H1 (cell line): Measurements from ENCODE around the gene APOBR. TPM values are rescaled to one million over a fixed set of nuclear protein-coding genes. Genes with fewer than 3 reads are reported as not detected.

Experiments
- CREB1 ChIP-seq: IDR thresholded peaks from 2 replicates; pipeline ENCODE4 v1.6.1; 2012; ENCODE audit warnings: inconsistent platforms
- HDAC6 ChIP-seq: IDR thresholded peaks from one replicate; pipeline ENCODE4 v1.7.1; 2012; ENCODE audit warnings: low read depth, mild to moderate bottlenecking, inconsistent platforms, low read length, moderate library complexity
- KDM1A ChIP-seq: fragments of 200-600, 300-600 bp; sonication (generic); IDR thresholded peaks from 2 replicates; pipeline ENCODE4 v1.7.1; 2016; ENCODE audit warnings: mild to moderate bottlenecking, low read length, borderline replicate concordance
- POLR2A ChIP-seq, 2 experiments: IDR thresholded peaks; 1 replicate in 1 of 2; 2 replicates in 1 of 2; pipeline ENCODE4 v1.6.1; 2011; ENCODE audit warnings: low read depth in 2 of 2, low read length in 2 of 2, mild to moderate bottlenecking in 2 of 2; ENCODE audit errors: control extremely low read depth in 1 of 2
- SAP30 ChIP-seq: fragments of 300-600 bp; sonication (generic); IDR thresholded peaks from 2 replicates; pipeline ENCODE4 v1.7.1; 2012; ENCODE audit warnings: low read length, moderate library complexity, mild to moderate bottlenecking, inconsistent platforms; ENCODE audit not compliant: insufficient read depth, insufficient replicate concordance
- SIN3A ChIP-seq, 2 experiments: IDR thresholded peaks in 1 of 2; conservative IDR thresholded peaks in 1 of 2; 2 replicates each; pipeline ENCODE4 v1.6.1; 2011 to 2012; ENCODE audit warnings: low read length in 2 of 2, improper control_type of control experiment in 1 of 2, low read depth in 1 of 2, mild to moderate bottlenecking in 1 of 2
- SP1 ChIP-seq: IDR thresholded peaks from 2 replicates; pipeline ENCODE4 v1.6.1; 2011; ENCODE audit warnings: low read depth, low read length
- YY1 ChIP-seq: IDR thresholded peaks from 2 replicates; pipeline ENCODE4 v1.6.1; 2011; ENCODE audit warnings: low read depth, mild to moderate bottlenecking, low read length
- ZNF274 ChIP-seq: IDR thresholded peaks from 2 replicates; pipeline ENCODE4 v1.7.0; 2012; ENCODE audit warnings: low read length, borderline replicate concordance; ENCODE audit errors: extremely low read depth
- polyA plus RNA-seq, 7 experiments: library from polyadenylated mRNA; depleted of rRNA in 3 of 7; stranded (reverse) in 5 of 7; unstranded in 2 of 7; fragments of >200 nt in 5 of 7; fragments of 200-250 nt in 2 of 7; gene quantifications; 1 replicate in 5 of 7; 2 replicates in 1 of 7; 4 replicates in 1 of 7; pipeline versions ENCODE4 v1.2.1 to v1.2.3, GENCODE V29; 2011 to 2013; ENCODE audit warnings: missing spikeins in 2 of 7, mixed read lengths in 2 of 7
- total RNA-seq: library from RNA; stranded (reverse); fragmentation: NEBNext Ultra II Directional; extraction: Animal tissue kit (Norgen Biotek cat#: 25700); gene quantifications from 2 replicates; pipeline ENCODE4 v1.2.1, GENCODE V29; 2021
- TF ChIP-seq, protein P1 (sequence below): fragments of 300-600 bp; sonication (generic); IDR thresholded peaks from 2 replicates; pipeline ENCODE4 v1.7.1; 2012; ENCODE audit warnings: low read length, moderate library complexity, mild to moderate bottlenecking, inconsistent platforms; ENCODE audit not compliant: insufficient replicate concordance
- TF ChIP-seq, protein P2 (sequence below): IDR thresholded peaks from 2 replicates; pipeline ENCODE4 v1.6.1; 2012; ENCODE audit warnings: inconsistent platforms

The APOBR gene
- total and polyA plus RNA-seq, 2 of the 8 experiments (the other 6 are each of a cell fraction or from before 2014, with no cell fraction given) = not detected

DNA sequence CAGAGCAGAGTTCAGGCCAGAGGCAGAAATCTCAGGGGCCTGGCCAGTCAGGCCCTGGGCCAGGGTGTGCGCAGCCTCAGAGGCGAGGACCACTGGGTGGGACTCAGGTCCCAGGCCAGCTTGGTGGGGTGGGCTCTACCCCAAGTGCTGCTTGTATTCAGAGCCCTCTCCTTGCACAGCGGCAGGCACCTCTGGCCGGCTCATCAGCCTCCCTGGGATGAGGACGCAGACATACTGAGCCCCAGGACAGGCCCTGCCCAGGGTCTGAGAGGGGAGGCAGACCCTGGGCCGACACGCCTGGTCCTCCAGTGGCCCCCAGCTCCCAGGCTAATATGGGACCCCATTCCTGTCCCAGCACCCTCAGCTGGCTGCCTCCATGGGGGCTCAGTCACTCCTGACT is 19.8 kb downstream of the APOBR start (continued):
- TF ChIP-seq, protein P1, sequence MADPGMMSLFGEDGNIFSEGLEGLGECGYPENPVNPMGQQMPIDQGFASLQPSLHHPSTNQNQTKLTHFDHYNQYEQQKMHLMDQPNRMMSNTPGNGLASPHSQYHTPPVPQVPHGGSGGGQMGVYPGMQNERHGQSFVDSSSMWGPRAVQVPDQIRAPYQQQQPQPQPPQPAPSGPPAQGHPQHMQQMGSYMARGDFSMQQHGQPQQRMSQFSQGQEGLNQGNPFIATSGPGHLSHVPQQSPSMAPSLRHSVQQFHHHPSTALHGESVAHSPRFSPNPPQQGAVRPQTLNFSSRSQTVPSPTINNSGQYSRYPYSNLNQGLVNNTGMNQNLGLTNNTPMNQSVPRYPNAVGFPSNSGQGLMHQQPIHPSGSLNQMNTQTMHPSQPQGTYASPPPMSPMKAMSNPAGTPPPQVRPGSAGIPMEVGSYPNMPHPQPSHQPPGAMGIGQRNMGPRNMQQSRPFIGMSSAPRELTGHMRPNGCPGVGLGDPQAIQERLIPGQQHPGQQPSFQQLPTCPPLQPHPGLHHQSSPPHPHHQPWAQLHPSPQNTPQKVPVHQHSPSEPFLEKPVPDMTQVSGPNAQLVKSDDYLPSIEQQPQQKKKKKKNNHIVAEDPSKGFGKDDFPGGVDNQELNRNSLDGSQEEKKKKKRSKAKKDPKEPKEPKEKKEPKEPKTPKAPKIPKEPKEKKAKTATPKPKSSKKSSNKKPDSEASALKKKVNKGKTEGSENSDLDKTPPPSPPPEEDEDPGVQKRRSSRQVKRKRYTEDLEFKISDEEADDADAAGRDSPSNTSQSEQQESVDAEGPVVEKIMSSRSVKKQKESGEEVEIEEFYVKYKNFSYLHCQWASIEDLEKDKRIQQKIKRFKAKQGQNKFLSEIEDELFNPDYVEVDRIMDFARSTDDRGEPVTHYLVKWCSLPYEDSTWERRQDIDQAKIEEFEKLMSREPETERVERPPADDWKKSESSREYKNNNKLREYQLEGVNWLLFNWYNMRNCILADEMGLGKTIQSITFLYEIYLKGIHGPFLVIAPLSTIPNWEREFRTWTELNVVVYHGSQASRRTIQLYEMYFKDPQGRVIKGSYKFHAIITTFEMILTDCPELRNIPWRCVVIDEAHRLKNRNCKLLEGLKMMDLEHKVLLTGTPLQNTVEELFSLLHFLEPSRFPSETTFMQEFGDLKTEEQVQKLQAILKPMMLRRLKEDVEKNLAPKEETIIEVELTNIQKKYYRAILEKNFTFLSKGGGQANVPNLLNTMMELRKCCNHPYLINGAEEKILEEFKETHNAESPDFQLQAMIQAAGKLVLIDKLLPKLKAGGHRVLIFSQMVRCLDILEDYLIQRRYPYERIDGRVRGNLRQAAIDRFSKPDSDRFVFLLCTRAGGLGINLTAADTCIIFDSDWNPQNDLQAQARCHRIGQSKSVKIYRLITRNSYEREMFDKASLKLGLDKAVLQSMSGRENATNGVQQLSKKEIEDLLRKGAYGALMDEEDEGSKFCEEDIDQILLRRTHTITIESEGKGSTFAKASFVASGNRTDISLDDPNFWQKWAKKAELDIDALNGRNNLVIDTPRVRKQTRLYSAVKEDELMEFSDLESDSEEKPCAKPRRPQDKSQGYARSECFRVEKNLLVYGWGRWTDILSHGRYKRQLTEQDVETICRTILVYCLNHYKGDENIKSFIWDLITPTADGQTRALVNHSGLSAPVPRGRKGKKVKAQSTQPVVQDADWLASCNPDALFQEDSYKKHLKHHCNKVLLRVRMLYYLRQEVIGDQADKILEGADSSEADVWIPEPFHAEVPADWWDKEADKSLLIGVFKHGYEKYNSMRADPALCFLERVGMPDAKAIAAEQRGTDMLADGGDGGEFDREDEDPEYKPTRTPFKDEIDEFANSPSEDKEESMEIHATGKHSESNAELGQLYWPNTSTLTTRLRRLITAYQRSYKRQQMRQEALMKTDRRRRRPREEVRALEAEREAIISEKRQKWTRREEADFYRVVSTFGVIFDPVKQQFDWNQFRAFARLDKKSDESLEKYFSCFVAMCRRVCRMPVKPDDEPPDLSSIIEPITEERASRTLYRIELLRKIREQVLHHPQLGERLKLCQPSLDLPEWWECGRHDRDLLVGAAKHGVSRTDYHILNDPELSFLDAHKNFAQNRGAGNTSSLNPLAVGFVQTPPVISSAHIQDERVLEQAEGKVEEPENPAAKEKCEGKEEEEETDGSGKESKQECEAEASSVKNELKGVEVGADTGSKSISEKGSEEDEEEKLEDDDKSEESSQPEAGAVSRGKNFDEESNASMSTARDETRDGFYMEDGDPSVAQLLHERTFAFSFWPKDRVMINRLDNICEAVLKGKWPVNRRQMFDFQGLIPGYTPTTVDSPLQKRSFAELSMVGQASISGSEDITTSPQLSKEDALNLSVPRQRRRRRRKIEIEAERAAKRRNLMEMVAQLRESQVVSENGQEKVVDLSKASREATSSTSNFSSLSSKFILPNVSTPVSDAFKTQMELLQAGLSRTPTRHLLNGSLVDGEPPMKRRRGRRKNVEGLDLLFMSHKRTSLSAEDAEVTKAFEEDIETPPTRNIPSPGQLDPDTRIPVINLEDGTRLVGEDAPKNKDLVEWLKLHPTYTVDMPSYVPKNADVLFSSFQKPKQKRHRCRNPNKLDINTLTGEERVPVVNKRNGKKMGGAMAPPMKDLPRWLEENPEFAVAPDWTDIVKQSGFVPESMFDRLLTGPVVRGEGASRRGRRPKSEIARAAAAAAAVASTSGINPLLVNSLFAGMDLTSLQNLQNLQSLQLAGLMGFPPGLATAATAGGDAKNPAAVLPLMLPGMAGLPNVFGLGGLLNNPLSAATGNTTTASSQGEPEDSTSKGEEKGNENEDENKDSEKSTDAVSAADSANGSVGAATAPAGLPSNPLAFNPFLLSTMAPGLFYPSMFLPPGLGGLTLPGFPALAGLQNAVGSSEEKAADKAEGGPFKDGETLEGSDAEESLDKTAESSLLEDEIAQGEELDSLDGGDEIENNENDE = no peak
- TF ChIP-seq CREB1 (no peak), YY1 (no peak), SP1 (no peak), KDM1A (no peak), POLR2A (IDR thresholded peaks at IDR 0.05; ENCODE audit: control extremely low read depth in 1 of 2, low read depth in 2 of 2, low read length in 2 of 2) (no peak), SIN3A (conservative IDR thresholded peaks at IDR 0.05 in 1 of 2, IDR thresholded peaks at IDR 0.05 in 1 of 2; ENCODE audit: low read depth in 1 of 2, low read length in 2 of 2) (no peak), HDAC6 (no peak), ZNF274 (no peak), SAP30 (no peak)
- TF ChIP-seq, protein P2, sequence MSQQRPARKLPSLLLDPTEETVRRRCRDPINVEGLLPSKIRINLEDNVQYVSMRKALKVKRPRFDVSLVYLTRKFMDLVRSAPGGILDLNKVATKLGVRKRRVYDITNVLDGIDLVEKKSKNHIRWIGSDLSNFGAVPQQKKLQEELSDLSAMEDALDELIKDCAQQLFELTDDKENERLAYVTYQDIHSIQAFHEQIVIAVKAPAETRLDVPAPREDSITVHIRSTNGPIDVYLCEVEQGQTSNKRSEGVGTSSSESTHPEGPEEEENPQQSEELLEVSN = no peak
